ENCODE measurements around the gene FHOD3.

FHOD3 gene

GRCh38 chr18:36558234-36558633 lies 260.7 kb downstream of the FHOD3 start:
- no peak for TF ChIP-seq CTCF (IDR thresholded peaks at IDR 0.05)
- no peak overlapping the region for H3K4me3 ChIP-seq
- no peak overlapping the region for H3K27ac ChIP-seq
- DNase-seq (ENCODE audit: low spot score) = no peak

GRCh38 chr18:36559149-36559857 lies 261.8 kb downstream of the FHOD3 start:
- Histone ChIP-seq H3K4me3 (no peak overlapping the region), H3K27ac (no peak overlapping the region)

GRCh38 chr18:36560187-36560586 lies 262.7 kb downstream of the FHOD3 start:
- no peak for DNase-seq (ENCODE audit: low spot score)
- no peak overlapping the region for H3K27ac ChIP-seq

More at GRCh38 chr18:36559149-36559857, 261.8 kb downstream of the FHOD3 start:
- no peak for TF ChIP-seq CTCF (IDR thresholded peaks at IDR 0.05)
- no peak for DNase-seq (ENCODE audit: low spot score)

GRCh38 chr18:36561046-36561445 lies 263.5 kb downstream of the FHOD3 start:
- DNase-seq (ENCODE audit: low spot score) = no peak
- TF ChIP-seq CTCF (IDR thresholded peaks at IDR 0.05) = no peak
- Histone ChIP-seq H3K27ac (no peak overlapping the region), H3K4me3 (no peak overlapping the region)

More at GRCh38 chr18:36560187-36560586, 262.7 kb downstream of the FHOD3 start:
- TF ChIP-seq CTCF (IDR thresholded peaks at IDR 0.05) = no peak
- H3K4me3 ChIP-seq = no peak overlapping the region

GRCh38 chr18:36564841-36565240 lies 267.3 kb downstream of the FHOD3 start:
- DNase-seq (ENCODE audit: low spot score) = no peak
- TF ChIP-seq CTCF (IDR thresholded peaks at IDR 0.05) = no peak

GRCh38 chr18:36567800-36568199 lies 270.3 kb downstream of the FHOD3 start:
- TF ChIP-seq CTCF (IDR thresholded peaks at IDR 0.05) = no peak
- H3K27ac ChIP-seq = no peak overlapping the region
- H3K4me3 ChIP-seq = no peak overlapping the region
- no peak for DNase-seq (ENCODE audit: low spot score)

More at GRCh38 chr18:36564841-36565240, 267.3 kb downstream of the FHOD3 start:
- Histone ChIP-seq H3K4me3 (no peak overlapping the region), H3K27ac (no peak overlapping the region)

GRCh38 chr18:36568487-36568886 lies 271.0 kb downstream of the FHOD3 start:
- DNase-seq (ENCODE audit: low spot score) = no peak
- H3K27ac ChIP-seq = no peak overlapping the region
- H3K4me3 ChIP-seq = no peak overlapping the region
- TF ChIP-seq CTCF (IDR thresholded peaks at IDR 0.05) = no peak

Measured in coronary artery (tissue), 2 donors.